Astrocyte of the cerebellum (primary cell): ENCODE data around the gene ASXL1.

Experiments used
- DNase-seq: peaks from one replicate; pipeline ENCODE4 v3.0.0-alpha.2; 2011; ENCODE audit warnings: low read depth
- H3K4me3 ChIP-seq: 2 replicates; pipeline ENCODE4 v1.5.1; 2011; ENCODE audit warnings: mild to moderate bottlenecking, low read depth, low read length, moderate library complexity
- CTCF ChIP-seq: IDR thresholded peaks from 2 replicates; pipeline ENCODE4 v1.5.1; 2012; ENCODE audit warnings: low read length, low read depth, moderate library complexity, mild to moderate bottlenecking; ENCODE audit errors: missing control alignments
- in situ Hi-C: cut with HindIII; loops from 2 replicates; pipeline ENCODE4 v1.10.0; 2017; ENCODE audit warnings: low sequenced_read_pairs

ASXL1 gene

GRCh38 chr20:32487381-32487780 is 129.2 kb downstream of the ASXL1 start:
- no peak for DNase-seq
- no peak overlapping the region for H3K4me3 ChIP-seq
- in situ Hi-C loops: no loop called here

GRCh38 chr20:32488066-32488838 is 130.1 kb downstream of the ASXL1 start:
- in situ Hi-C loops: no loop called here
- H3K4me3 ChIP-seq: no peak overlapping the region
- DNase-seq: no peak
- no peak for TF ChIP-seq CTCF

More at GRCh38 chr20:32487381-32487780, 129.2 kb downstream of the ASXL1 start:
- no peak for TF ChIP-seq CTCF
